GM04504 (cell line): ENCODE results near the gene PLA2G2A.

Source experiments
- DNase-seq: peaks from one replicate; pipeline ENCODE4 v3.0.0-alpha.2; 2012; ENCODE audit warnings: low read depth

The PLA2G2A gene

GRCh38 chr1:19926296-19927129, 52.9 kb downstream of the PLA2G2A start:
- DNase-seq: no peak
